A549 (cell line): Measurements from ENCODE around the gene TKTL1. TPM values are rescaled to one million over a fixed set of nuclear protein-coding genes. Genes with fewer than 3 reads are reported as not detected.

Source experiments
- ATAC-seq, 2 experiments: fragments of 200-7000 bp in 1 of 2; fragments of >200 bp in 1 of 2; cut with Nextera tagmentation in 1 of 2; cut with Tn5 transposase in 1 of 2; 3 replicates each; pipeline versions ENCODE4 v1.8.0 to v1.9.1; 2018 to 2020; ENCODE audit warnings: mild to moderate bottlenecking in 1 of 2, moderate library complexity in 1 of 2
- CTCF ChIA-PET: fragments of 300-600 bp; sonication (Branson Sonifier 250); formaldehyde crosslinking; extraction: SDS; loops from one replicate; lab custom pipeline; 2021; ENCODE audit warnings: antibody characterized with exemption, inconsistent platforms; lab: Yijun Ruan, JAX
- POLR2A ChIA-PET: fragments of 350-600 bp; formaldehyde crosslinking; extraction: SDS; loops from one replicate; lab custom pipeline; 2021; ENCODE audit warnings: antibody characterized with exemption, inconsistent platforms; lab: Yijun Ruan, JAX
- DNase-seq, 2 experiments: peaks; one replicate each; pipeline versions ENCODE4 v3.0.0 to v3.0.0-alpha.2; 2011 to 2016; ENCODE audit warnings: low read depth in 1 of 2, low spot score in 1 of 2
- FAIRE-seq: peaks from 2 replicates; lab custom pipeline; 2011; peaks lifted over from hg19 to GRCh38; lab: Jason Lieb, UNC
- H3K27ac ChIP-seq, 2 experiments: fragments of >200 bp; sonication (Bioruptor Twin); formaldehyde crosslinking; 3 replicates each; pipeline ENCODE4 v1.5.1; 2016 to 2017
- H3K4me1 ChIP-seq: fragments of >200 bp; sonication (Bioruptor Twin); formaldehyde crosslinking; 3 replicates; pipeline ENCODE4 v1.6.1; 2016
- H3K4me2 ChIP-seq: fragments of >200 bp; sonication (Bioruptor Twin); formaldehyde crosslinking; 3 replicates; pipeline ENCODE4 v1.6.1; 2016
- H3K4me3 ChIP-seq: fragments of >200 bp; sonication (Bioruptor Twin); formaldehyde crosslinking; 3 replicates; pipeline ENCODE4 v1.5.1; 2016
- H3K9me3 ChIP-seq: fragments of >200 bp; sonication (Bioruptor Twin); formaldehyde crosslinking; 3 replicates; pipeline ENCODE4 v1.6.1; 2016
- HOXB5 ChIP-seq: fragments of 250-450 bp; sonication (Bioruptor Pico); IDR thresholded peaks from 2 replicates; pipeline ENCODE4 v1.5.0; 2020; ENCODE audit warnings: mild to moderate bottlenecking, moderate library complexity
- JUN ChIP-seq, 2 experiments: fragments of >200 bp; sonication (Bioruptor Twin); formaldehyde crosslinking; IDR thresholded peaks; 2 replicates in 1 of 2; 3 replicates in 1 of 2; pipeline ENCODE4 v1.6.1; 2016 to 2017
- WGBS: methylation state at CpG from one replicate; pipeline ENCODE4 v1.1.6; 2017; ENCODE audit errors: missing lambda C conversion rate; 5-methylcytosine and 5-hydroxymethylcytosine counted together
- polyA plus RNA-seq, 4 experiments: library from polyadenylated mRNA; depleted of rRNA in 3 of 4; stranded (reverse); fragments of >200 nt; fragmentation: RNase III in 1 of 4; extraction: RNeasy Plus Mini Kit Qiagen cat#74134 plus additional on column Dnase treatment in 1 of 4; gene quantifications; 2 replicates in 3 of 4; 3 replicates in 1 of 4; pipeline ENCODE4 v1.2.3, GENCODE V29; 2011 to 2017

Gene TKTL1
- polyA plus RNA-seq, 2 of the 4 experiments (the other 2 are of a cell fraction) = 0.14 TPM; not detected in 1

GRCh38 chrX:154379569-154379951, 84.0 kb downstream of the TKTL1 start:
- CTCF ChIA-PET = interaction anchor here (1.7 kb wide), 1 partner anchor 17 kb away, joined by 8 read pairs; no protein-coding TSS in a partner anchor
- TF ChIP-seq HOXB5 (CRISPR knock-in tag) (no peak), JUN (IDR thresholded peaks at IDR 0.05) (peak in 1 of 2 experiments; percentile 12; a peak in 1 of 5 replicates)
- TF ChIP-seq, all 56 proteins: peak for 1

More at GRCh38 chrX:154379569-154379951, 84.0 kb downstream of the TKTL1 start:
- 0% methylated on average over 7 of the region's 38 CpGs for WGBS
- H3K27ac ChIP-seq = peak overlapping the region; percentile 86 to 96
- H3K4me2 ChIP-seq = peak overlapping the region; percentile 98
- no peaks in the 10 kb centered on the region for H3K9me3 ChIP-seq
- no peak for DNase-seq
- FAIRE-seq = no peak
- ATAC-seq = no peak
- peak overlapping the region; percentile 91 for H3K4me3 ChIP-seq
- peaks cover 27% of the 10 kb centered on the region for H3K4me1 ChIP-seq
- POLR2A ChIA-PET = interaction anchor here (1.3 to 1.6 kb wide), 2 partner anchors 9 to 18 kb away, joined by 9 to 11 read pairs; partner anchors contain the start of gene RPL10

Other genes starting within 250 kb of the TKTL1 start
- 16.6 and 17.7 TPM in 2 replicates for gene MECP2, start 198.1 kb upstream of the TKTL1 start, polyA plus RNA-seq (2011; rRNA removed)
- 16.5 to 19.2 TPM (median 17.9 TPM) in 3 replicates for gene MECP2, start 198.1 kb upstream of the TKTL1 start, polyA plus RNA-seq (2017; fragmentation: RNase III; extraction: RNeasy Plus Mini Kit Qiagen cat#74134 plus additional on column Dnase treatment)
- not detected in 2 replicates for gene OPN1LW, start 151.6 kb upstream of the TKTL1 start, polyA plus RNA-seq (2011; rRNA removed)
- gene OPN1LW, start 151.6 kb upstream of the TKTL1 start, polyA plus RNA-seq (2017; fragmentation: RNase III; extraction: RNeasy Plus Mini Kit Qiagen cat#74134 plus additional on column Dnase treatment) = not detected in 3 replicates
- not detected in 2 replicates for gene OPN1MW, start 113.2 kb upstream of the TKTL1 start, polyA plus RNA-seq (2011; rRNA removed)
- gene OPN1MW, start 113.2 kb upstream of the TKTL1 start, polyA plus RNA-seq (2017; fragmentation: RNase III; extraction: RNeasy Plus Mini Kit Qiagen cat#74134 plus additional on column Dnase treatment) = not detected in 3 replicates
- gene OPN1MW2, start 76.0 kb upstream of the TKTL1 start, polyA plus RNA-seq (2011; rRNA removed) = not detected in 2 replicates
- not detected in 3 replicates for gene OPN1MW2, start 76.0 kb upstream of the TKTL1 start, polyA plus RNA-seq (2017; fragmentation: RNase III; extraction: RNeasy Plus Mini Kit Qiagen cat#74134 plus additional on column Dnase treatment)
- gene OPN1MW3, start 38.2 kb upstream of the TKTL1 start, polyA plus RNA-seq (2011; rRNA removed) = not detected in 2 replicates
- not detected in 3 replicates for gene OPN1MW3, start 38.2 kb upstream of the TKTL1 start, polyA plus RNA-seq (2017; fragmentation: RNase III; extraction: RNeasy Plus Mini Kit Qiagen cat#74134 plus additional on column Dnase treatment)
- not detected in 2 replicates for gene TEX28, start 671 bp upstream of the TKTL1 start, polyA plus RNA-seq (2011; rRNA removed)
- gene TEX28, start 671 bp upstream of the TKTL1 start, polyA plus RNA-seq (2017; fragmentation: RNase III; extraction: RNeasy Plus Mini Kit Qiagen cat#74134 plus additional on column Dnase treatment) = not detected in 3 replicates
- gene FLNA, start 78.8 kb downstream of the TKTL1 start, polyA plus RNA-seq (2011; rRNA removed) = 303 and 351 TPM in 2 replicates
- gene FLNA, start 78.8 kb downstream of the TKTL1 start, polyA plus RNA-seq (2017; fragmentation: RNase III; extraction: RNeasy Plus Mini Kit Qiagen cat#74134 plus additional on column Dnase treatment) = 1,116 to 1,252 TPM (median 1,118 TPM) in 3 replicates
- 34.6 and 40.7 TPM in 2 replicates for gene EMD, start 83.5 kb downstream of the TKTL1 start, polyA plus RNA-seq (2011; rRNA removed)
- 126 to 131 TPM (median 130 TPM) in 3 replicates for gene EMD, start 83.5 kb downstream of the TKTL1 start, polyA plus RNA-seq (2017; fragmentation: RNase III; extraction: RNeasy Plus Mini Kit Qiagen cat#74134 plus additional on column Dnase treatment)
- gene RPL10, start 102.6 kb downstream of the TKTL1 start, polyA plus RNA-seq (2011; rRNA removed) = 3,216 and 3,468 TPM in 2 replicates
- gene RPL10, start 102.6 kb downstream of the TKTL1 start, polyA plus RNA-seq (2017; fragmentation: RNase III; extraction: RNeasy Plus Mini Kit Qiagen cat#74134 plus additional on column Dnase treatment) = 4,594 to 4,829 TPM (median 4,804 TPM) in 3 replicates
- 14.3 and 21.6 TPM in 2 replicates for gene DNASE1L1, start 113.5 kb downstream of the TKTL1 start, polyA plus RNA-seq (2011; rRNA removed)
- gene DNASE1L1, start 113.5 kb downstream of the TKTL1 start, polyA plus RNA-seq (2017; fragmentation: RNase III; extraction: RNeasy Plus Mini Kit Qiagen cat#74134 plus additional on column Dnase treatment) = 20.9 to 24.5 TPM (median 24.4 TPM) in 3 replicates
- gene TAFAZZIN, start 115.7 kb downstream of the TKTL1 start, polyA plus RNA-seq (2011; rRNA removed) = 32.6 and 36.9 TPM in 2 replicates
- gene TAFAZZIN, start 115.7 kb downstream of the TKTL1 start, polyA plus RNA-seq (2017; fragmentation: RNase III; extraction: RNeasy Plus Mini Kit Qiagen cat#74134 plus additional on column Dnase treatment) = 25.7 to 36.3 TPM (median 34.4 TPM) in 3 replicates
- 62.6 and 69.6 TPM in 2 replicates for gene ATP6AP1, start 132.9 kb downstream of the TKTL1 start, polyA plus RNA-seq (2011; rRNA removed)
- 71.3 to 81.7 TPM (median 78.9 TPM) in 3 replicates for gene ATP6AP1, start 132.9 kb downstream of the TKTL1 start, polyA plus RNA-seq (2017; fragmentation: RNase III; extraction: RNeasy Plus Mini Kit Qiagen cat#74134 plus additional on column Dnase treatment)
- 117 and 124 TPM in 2 replicates for gene GDI1, start 141.4 kb downstream of the TKTL1 start, polyA plus RNA-seq (2011; rRNA removed)
- 107 to 131 TPM (median 128 TPM) in 3 replicates for gene GDI1, start 141.4 kb downstream of the TKTL1 start, polyA plus RNA-seq (2017; fragmentation: RNase III; extraction: RNeasy Plus Mini Kit Qiagen cat#74134 plus additional on column Dnase treatment)
- 55.1 and 57.8 TPM in 2 replicates for gene FAM50A, start 148.3 kb downstream of the TKTL1 start, polyA plus RNA-seq (2011; rRNA removed)
- 105 to 123 TPM (median 121 TPM) in 3 replicates for gene FAM50A, start 148.3 kb downstream of the TKTL1 start, polyA plus RNA-seq (2017; fragmentation: RNase III; extraction: RNeasy Plus Mini Kit Qiagen cat#74134 plus additional on column Dnase treatment)
- 3.4 and 5.9 TPM in 2 replicates for gene PLXNA3, start 162.5 kb downstream of the TKTL1 start, polyA plus RNA-seq (2011; rRNA removed)
- 7.9 to 10.1 TPM (median 9.5 TPM) in 3 replicates for gene PLXNA3, start 162.5 kb downstream of the TKTL1 start, polyA plus RNA-seq (2017; fragmentation: RNase III; extraction: RNeasy Plus Mini Kit Qiagen cat#74134 plus additional on column Dnase treatment)
- 20.6 and 26.8 TPM in 2 replicates for gene LAGE3, start 183.5 kb downstream of the TKTL1 start, polyA plus RNA-seq (2011; rRNA removed)
- 42.9 to 49.7 TPM (median 47.5 TPM) in 3 replicates for gene LAGE3, start 183.5 kb downstream of the TKTL1 start, polyA plus RNA-seq (2017; fragmentation: RNase III; extraction: RNeasy Plus Mini Kit Qiagen cat#74134 plus additional on column Dnase treatment)
- gene UBL4A, start 190.8 kb downstream of the TKTL1 start, polyA plus RNA-seq (2011; rRNA removed) = 26.4 and 30.8 TPM in 2 replicates
- gene UBL4A, start 190.8 kb downstream of the TKTL1 start, polyA plus RNA-seq (2017; fragmentation: RNase III; extraction: RNeasy Plus Mini Kit Qiagen cat#74134 plus additional on column Dnase treatment) = 34.6 to 37.7 TPM (median 36.9 TPM) in 3 replicates
- 9.0 and 10.1 TPM in 2 replicates for gene SLC10A3, start 194.8 kb downstream of the TKTL1 start, polyA plus RNA-seq (2011; rRNA removed)
- gene SLC10A3, start 194.8 kb downstream of the TKTL1 start, polyA plus RNA-seq (2017; fragmentation: RNase III; extraction: RNeasy Plus Mini Kit Qiagen cat#74134 plus additional on column Dnase treatment) = 19.3 to 24.1 TPM (median 21.7 TPM) in 3 replicates
- 18.6 and 21.7 TPM in 2 replicates for gene FAM3A, start 220.4 kb downstream of the TKTL1 start, polyA plus RNA-seq (2011; rRNA removed)
- 33.2 to 40.6 TPM (median 36.7 TPM) in 3 replicates for gene FAM3A, start 220.4 kb downstream of the TKTL1 start, polyA plus RNA-seq (2017; fragmentation: RNase III; extraction: RNeasy Plus Mini Kit Qiagen cat#74134 plus additional on column Dnase treatment)